ENCODE results near the gene NEDD1.

GRCh38 chr12:96878704-96879103 lies 28.4 kb upstream of the NEDD1 start:
- TF ChIP-seq CTCF (IDR thresholded peaks at IDR 0.05; ENCODE audit: low read depth, low read length) = no peak
- no peak for TF ChIP-seq MYC (IDR thresholded peaks at IDR 0.05; ENCODE audit: low read depth, low read length)
- TF ChIP-seq POLR2A (IDR thresholded peaks at IDR 0.05; ENCODE audit: extremely low read depth, insufficient read length) = no peak

Measured in NB4 (cell line).